Right ventricle myocardium superior (tissue), 1 donor: ENCODE measurements around the gene AIFM1. TPM values are rescaled to one million over a fixed set of nuclear protein-coding genes. Genes with fewer than 3 reads are reported as not detected.

Experiments
- ATAC-seq: fragments of 200-7000 bp; cut with Tn5 transposase; one replicate; pipeline ENCODE4 v1.9.1; 2020; ENCODE audit warnings: mild to moderate bottlenecking; ENCODE audit not compliant: poor library complexity
- DNase-seq: peaks from one replicate; pipeline ENCODE4 v3.0.0-alpha.2; 2020
- intact Hi-C: fragments of 100-400 bp; cut with DNase I; formaldehyde crosslinking; loops from one replicate; pipeline ENCODE4 v1.11.2; 2022
- total RNA-seq: library from RNA; stranded (reverse); fragmentation: NEBNext Ultra II Directional; extraction: Animal tissue kit (Norgen Biotek cat#: 25700); gene quantifications from one replicate; pipeline ENCODE4 v1.2.1, GENCODE V29; 2021
- donor health status: DM: no; HTN: yes; CAD: no; lungs with severe emphysema.

Gene AIFM1
- total RNA-seq, 1 donor from 2014 or later: 142 TPM

DNA sequence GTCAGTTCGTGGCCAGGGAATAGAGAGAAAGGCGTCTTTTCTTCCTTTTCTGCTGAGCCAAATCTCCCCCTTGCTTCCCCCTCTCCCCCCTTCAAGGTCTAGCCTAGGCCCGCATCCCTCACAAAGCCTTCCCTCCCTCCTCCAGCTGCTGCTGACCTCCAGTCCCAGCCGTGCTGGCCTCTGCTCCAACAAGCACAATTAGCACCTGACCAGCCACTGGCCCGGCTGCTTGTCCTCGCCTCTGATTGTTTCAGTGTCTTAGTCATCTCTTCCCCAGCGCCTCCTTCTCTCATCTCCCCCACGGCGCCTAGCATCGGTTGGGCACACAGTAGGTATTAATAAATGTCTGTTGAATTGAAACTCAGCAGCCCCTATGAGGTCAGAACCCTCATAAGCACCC lies 59.6 kb downstream of the AIFM1 start:
- ATAC-seq: no peak
- DNase-seq: no peak
- intact Hi-C loops: no loop called here

DNA sequence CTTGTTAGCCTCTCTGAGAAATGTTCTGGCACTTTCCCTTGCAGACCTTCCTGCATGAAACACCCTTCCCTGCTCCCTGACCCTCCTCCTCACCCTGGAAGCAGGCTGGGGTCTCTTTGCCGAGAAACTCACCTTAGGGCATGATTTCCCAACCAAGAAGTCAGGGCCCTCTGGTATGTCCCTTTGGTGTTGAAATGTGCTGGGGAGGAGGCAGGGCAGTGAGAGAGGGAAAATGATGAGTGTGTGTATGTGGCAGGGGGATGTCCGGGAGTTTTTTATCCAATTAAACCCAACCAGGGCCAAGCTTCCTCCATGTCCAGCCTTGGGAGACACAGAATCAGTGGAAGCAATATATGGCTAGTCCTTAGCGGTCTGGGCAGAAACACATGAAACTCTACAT lies 60.4 kb downstream of the AIFM1 start:
- intact Hi-C loops: no loop called here
- ATAC-seq (no peak), DNase-seq (no peak)

DNA sequence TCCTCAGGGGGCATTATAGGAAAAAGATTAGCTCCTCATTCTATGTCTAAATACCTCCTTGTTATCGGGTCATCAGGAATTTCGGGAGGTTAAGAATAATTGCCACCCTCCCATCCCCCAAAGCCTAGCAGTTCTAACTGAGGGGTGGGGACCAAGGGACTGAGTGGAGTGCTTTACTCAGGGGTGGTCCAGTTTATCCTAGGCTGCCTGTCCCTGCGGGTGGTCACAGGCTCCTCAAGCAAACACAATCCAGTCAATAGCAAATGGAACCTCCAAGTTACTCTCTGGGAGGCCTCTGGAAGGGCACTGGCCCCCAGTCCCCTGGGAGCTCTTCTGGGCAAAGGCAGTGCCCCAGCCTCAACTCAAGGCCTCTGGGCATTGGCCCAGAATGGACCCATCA lies 62.0 kb downstream of the AIFM1 start:
- DNase-seq (no peak), ATAC-seq (no peak)
- intact Hi-C loops: no loop called here

- intact Hi-C loops: no loop called here
- DNase-seq (peak; percentile 74), ATAC-seq (peak; percentile 94)
Measured at GRCh38 chrX:130100180-130100579, 65.5 kb downstream of the AIFM1 start.

GRCh38 chrX:130098210-130098552 lies 67.5 kb downstream of the AIFM1 start:
- intact Hi-C loops: no loop called here
- DNase-seq (no peak), ATAC-seq (no peak)

DNA sequence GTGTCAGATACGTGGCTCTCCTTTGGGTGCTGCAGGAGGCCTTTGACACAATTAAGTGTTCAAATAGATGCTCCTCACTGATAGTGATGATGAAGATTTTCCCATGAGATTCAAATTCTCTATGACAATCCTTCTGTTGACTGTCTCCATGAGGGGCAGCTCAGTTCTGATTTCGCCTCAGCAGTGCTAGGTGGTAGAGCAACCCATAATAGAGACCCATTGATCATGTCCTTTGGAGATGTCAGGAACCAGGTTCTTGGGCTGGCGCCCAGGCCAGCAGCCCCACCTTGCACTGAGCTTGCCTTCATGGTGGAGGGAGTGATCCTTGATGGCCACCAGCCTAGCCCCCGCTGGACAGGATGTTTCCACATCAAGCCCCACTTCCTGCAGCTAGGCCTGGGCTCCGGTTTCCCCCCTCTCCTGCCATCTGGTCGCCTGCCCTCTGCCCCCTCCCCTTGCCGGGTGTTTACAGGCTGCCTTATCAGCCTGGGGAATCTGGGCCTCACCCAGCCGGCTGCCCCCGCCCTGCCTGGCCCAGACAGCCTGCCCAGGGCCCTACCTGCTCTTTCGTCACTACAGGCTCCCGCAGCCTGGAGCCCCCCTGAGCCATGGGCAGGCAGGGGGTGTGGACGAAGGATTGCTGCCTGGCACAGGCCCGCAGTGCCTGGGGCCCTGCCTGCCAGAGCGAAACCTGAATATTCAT lies 68.0 kb downstream of the AIFM1 start:
- intact Hi-C loops: no loop called here

GRCh38 chrX:130095249-130096030 lies 70.2 kb downstream of the AIFM1 start:
- intact Hi-C loops: no loop called here
- no peak for DNase-seq
- ATAC-seq: no peak

More for the DNA sequence above, 68.0 kb downstream of the AIFM1 start:
- peak; percentile 49 for DNase-seq
- peak; percentile 17 for ATAC-seq

DNA sequence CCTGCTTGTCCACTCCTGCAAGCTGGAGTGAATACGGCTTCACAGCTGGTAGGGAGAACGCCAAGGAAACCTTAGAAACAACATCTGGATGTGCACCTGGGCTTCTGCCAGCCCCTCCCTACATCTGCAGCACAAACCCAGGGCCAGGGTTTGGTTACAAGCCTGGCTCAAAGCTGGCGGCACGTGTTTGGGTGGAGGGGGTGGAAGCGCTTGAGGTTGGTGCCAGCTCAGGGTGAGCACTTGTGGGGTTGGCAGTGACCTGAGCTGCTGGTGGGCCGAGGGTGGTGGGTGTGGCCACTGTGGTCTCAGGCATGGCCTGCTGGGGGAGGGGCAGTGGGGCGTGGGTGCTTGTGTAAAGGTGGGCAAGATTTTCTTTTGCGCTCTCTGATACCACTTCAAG lies 70.9 kb downstream of the AIFM1 start:
- ATAC-seq: no peak
- intact Hi-C loops: no loop called here
- no peak for DNase-seq

DNA sequence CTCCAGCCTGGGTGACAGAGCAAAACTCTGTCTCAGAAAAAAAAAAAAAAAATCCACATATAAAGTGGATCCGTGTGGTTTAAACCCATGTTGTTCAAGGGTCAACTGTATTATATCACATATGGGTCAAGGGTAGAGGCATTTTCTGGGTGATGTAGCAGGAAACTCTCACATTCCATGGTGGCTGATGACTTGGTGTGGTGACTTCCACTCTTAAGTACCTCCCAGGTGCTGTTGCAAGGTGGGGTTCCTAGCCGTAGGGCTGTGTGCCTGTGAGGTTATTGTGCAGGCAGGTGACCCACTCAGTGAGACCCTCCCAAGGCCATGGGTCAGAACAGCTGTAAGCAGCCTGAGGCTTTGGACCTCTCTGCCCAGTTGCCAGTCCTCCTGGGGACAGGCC lies 72.4 kb downstream of the AIFM1 start:
- no peak for ATAC-seq
- intact Hi-C loops: no loop called here
- DNase-seq: no peak

DNA sequence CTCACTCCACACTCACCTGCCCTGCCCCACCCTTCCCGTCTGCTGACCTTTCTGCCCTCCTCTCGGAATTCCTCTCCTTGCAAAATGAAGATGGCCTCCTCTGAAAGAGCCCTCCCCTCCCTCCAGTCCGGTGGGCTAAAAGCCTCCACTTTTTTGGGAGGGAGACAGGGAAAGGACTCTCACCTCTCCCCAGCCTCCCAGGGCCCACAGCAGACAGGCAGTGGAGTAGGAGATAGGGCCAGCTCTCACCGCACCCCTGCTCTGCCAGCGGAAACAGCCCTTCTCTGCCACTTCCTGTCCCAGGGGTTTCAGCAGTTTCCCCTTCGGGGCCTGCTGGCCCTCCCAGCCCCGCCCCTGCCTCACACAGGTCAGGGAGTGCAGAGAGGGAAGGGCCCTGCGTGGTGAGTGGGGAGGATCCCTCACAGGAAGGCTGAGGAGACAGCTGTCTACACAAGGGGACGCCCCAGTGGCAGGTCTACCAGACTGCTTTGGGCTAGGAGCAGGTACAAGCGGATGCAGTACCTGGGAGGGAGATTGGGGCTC lies 73.6 kb downstream of the AIFM1 start:
- intact Hi-C loops: no loop called here
- ATAC-seq: peak; percentile 62
- peak; percentile 68 for DNase-seq

DNA sequence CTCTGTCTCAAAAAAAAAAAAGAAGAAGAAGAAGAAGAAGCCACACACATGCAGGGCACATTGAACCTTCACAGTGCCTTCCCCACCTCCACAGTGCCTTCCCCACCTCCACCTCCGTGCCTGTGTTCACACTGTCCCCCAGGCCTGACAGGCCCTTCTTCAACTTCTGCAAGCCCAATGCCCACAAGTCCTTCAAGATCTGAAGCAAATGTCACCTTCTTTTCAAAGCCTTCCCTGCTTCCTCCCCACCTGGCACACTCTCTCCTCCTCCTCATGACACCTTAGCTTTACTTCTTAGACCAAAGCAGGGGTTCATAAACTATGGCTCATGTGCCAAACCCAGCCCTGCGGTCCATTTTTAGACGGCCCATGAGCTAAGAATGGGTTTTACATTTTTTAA lies 75.3 kb downstream of the AIFM1 start:
- no peak for DNase-seq

DNA sequence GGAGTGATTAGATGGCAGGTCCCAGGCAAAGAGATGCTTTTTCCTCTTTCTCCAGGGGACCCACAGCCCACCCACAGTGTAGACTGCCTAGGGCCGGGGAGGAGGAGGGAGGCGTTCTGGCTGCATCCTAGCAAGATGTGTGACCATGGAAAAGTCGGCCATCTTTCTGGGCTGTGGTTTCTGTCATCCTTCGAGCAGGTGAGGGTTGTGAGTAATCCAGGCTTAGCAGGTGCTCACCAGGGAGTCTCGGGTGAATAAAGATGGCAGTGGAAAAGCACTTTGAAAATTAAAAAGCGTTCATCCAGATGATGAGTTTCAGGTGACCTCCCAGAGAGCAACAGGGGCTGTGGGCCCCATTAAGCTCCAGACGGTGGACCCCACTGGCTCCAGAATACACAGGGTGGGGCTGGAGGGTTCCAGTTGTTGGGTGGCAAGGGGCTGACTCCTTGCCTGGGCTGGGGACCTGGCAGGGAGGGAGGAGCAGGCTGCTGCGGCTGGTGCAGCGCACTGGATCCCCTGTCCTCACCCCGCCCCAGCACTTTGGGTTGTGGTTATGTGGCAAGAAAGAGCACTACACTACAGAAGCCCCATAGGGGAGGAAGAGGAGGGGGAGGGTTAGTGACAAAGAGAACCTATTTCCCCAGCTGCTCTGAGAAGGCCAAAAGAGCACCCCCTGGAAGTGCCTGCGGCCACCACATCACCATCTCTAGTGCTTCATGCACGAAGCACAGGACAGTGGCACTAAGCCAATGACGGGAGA lies 79.0 kb downstream of the AIFM1 start:
- ATAC-seq (peak; percentile 46), DNase-seq (no peak)
- intact Hi-C loops: no loop called here

More for the DNA sequence above, 75.3 kb downstream of the AIFM1 start:
- intact Hi-C loops: no loop called here
- no peak for ATAC-seq

DNA sequence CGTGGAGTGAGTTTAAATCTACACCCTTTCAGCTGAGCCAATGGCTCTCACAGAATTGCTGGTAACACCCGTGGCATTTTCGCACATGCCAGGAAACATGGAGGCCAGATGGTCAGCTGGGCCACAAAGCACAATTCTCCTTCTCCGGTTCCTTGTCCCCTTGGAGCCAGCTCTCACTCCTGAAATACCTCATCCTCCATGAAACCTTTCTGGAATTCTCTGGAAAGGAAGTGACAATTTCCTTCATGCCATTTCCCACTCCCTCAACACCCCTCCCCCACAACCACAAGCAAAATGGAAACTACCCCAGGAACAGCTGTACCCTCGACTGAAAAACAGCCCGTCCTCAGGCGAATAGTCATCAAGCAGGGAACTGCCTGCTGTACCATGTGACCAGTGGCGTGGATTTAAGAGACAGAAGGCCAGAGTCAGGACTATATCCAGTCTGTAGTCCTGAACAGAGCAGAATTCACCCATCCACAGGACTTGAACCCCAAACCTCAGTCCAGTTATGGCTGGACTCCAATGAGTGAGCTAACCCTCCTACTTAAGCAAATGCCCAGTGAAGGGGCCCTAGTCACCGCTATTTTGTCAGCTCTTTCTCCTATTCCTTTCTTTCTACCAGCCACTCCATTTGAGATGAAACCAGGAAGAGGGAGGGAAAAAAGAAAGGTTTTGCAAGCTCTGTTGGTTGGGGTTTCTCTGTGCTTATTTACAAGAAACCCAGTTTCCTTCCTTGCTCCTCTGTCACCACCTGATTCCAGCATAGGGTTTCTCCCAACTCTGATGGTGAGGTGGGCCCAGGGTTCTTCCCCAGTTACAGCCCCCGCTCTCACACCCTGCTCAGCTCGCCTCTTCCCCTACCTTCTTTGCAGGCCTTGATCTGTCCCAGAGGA lies 79.8 kb downstream of the AIFM1 start:
- ATAC-seq (no peak), DNase-seq (no peak)
- intact Hi-C loops: no loop called here

- ATAC-seq: no peak
- intact Hi-C loops: loop anchor here (5.0 kb wide), 2 partner anchors 38 to 103 kb away; no protein-coding TSS in a partner anchor
Measured at GRCh38 chrX:130084631-130085237, 80.9 kb downstream of the AIFM1 start.

GRCh38 chrX:130083656-130084382 lies 81.8 kb downstream of the AIFM1 start:
- DNase-seq: peak; percentile 44
- intact Hi-C loops: loop anchor here (5.0 kb wide), 2 partner anchors 38 to 103 kb away; no protein-coding TSS in a partner anchor
- ATAC-seq: no peak

More at GRCh38 chrX:130084631-130085237, 80.9 kb downstream of the AIFM1 start:
- DNase-seq: no peak

GRCh38 chrX:130083107-130083490 lies 82.5 kb downstream of the AIFM1 start:
- ATAC-seq: no peak
- no peak for DNase-seq
- intact Hi-C loops: loop anchor here (5.0 kb wide), 2 partner anchors 39 to 104 kb away; no protein-coding TSS in a partner anchor
